ENCODE measurements around the gene PRR7. TPM values are rescaled to one million over a fixed set of nuclear protein-coding genes. Genes with fewer than 3 reads are reported as not detected.

The PRR7 gene
- total and polyA plus RNA-seq, 2 of the 13 experiments (the other 11 are each of a cell fraction or from before 2014, with no cell fraction given): 4.8 to 5.0 TPM

DNA sequence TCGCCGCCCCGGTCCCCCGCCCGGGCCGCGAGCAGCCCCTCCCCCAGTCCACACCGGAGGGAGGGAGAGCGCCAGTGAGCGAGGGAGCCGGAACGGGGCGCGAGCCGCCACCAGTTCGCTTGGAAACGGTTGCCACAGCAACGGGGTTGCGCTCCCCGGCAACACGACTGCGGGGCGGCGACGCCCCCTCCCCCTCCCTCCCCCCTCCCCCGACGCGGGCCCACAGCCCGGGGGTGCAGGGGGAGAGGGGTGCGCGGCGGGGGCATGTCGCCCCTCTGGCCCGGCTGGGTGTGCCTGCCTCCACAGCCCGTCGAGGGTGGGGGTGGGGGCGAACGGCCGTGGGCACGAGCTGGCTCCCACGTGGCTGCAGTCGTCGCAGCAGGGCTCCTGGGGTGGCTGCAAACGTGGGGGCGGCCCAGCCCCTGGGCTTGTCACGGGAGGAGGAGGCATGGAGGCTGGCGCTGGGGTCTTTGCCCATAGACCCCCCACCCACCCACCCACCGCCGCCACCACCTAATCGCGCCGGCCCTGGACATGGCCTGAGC lies 524 bp downstream of the PRR7 start (continued):
- no peak for TF ChIP-seq ZNF350 (CRISPR knock-in tag; IDR thresholded peaks at IDR 0.05; ENCODE audit: borderline replicate concordance, low read depth)
- TF ChIP-seq, protein P1, sequence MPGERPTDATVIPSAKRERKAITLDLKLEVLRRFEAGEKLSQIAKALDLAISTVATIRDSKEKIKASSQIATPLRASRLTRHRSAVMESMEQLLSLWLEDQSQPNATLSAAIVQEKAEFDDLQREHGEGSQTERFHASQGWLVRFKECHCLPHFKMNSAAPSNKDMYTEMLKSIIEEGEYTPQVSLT (CRISPR knock-in tag; IDR thresholded peaks at IDR 0.05; ENCODE audit: borderline replicate concordance, low read depth): no peak
- TF ChIP-seq NRL (CRISPR knock-in tag; IDR thresholded peaks at IDR 0.05; ENCODE audit: borderline replicate concordance): no peak
- TF ChIP-seq, protein P2, sequence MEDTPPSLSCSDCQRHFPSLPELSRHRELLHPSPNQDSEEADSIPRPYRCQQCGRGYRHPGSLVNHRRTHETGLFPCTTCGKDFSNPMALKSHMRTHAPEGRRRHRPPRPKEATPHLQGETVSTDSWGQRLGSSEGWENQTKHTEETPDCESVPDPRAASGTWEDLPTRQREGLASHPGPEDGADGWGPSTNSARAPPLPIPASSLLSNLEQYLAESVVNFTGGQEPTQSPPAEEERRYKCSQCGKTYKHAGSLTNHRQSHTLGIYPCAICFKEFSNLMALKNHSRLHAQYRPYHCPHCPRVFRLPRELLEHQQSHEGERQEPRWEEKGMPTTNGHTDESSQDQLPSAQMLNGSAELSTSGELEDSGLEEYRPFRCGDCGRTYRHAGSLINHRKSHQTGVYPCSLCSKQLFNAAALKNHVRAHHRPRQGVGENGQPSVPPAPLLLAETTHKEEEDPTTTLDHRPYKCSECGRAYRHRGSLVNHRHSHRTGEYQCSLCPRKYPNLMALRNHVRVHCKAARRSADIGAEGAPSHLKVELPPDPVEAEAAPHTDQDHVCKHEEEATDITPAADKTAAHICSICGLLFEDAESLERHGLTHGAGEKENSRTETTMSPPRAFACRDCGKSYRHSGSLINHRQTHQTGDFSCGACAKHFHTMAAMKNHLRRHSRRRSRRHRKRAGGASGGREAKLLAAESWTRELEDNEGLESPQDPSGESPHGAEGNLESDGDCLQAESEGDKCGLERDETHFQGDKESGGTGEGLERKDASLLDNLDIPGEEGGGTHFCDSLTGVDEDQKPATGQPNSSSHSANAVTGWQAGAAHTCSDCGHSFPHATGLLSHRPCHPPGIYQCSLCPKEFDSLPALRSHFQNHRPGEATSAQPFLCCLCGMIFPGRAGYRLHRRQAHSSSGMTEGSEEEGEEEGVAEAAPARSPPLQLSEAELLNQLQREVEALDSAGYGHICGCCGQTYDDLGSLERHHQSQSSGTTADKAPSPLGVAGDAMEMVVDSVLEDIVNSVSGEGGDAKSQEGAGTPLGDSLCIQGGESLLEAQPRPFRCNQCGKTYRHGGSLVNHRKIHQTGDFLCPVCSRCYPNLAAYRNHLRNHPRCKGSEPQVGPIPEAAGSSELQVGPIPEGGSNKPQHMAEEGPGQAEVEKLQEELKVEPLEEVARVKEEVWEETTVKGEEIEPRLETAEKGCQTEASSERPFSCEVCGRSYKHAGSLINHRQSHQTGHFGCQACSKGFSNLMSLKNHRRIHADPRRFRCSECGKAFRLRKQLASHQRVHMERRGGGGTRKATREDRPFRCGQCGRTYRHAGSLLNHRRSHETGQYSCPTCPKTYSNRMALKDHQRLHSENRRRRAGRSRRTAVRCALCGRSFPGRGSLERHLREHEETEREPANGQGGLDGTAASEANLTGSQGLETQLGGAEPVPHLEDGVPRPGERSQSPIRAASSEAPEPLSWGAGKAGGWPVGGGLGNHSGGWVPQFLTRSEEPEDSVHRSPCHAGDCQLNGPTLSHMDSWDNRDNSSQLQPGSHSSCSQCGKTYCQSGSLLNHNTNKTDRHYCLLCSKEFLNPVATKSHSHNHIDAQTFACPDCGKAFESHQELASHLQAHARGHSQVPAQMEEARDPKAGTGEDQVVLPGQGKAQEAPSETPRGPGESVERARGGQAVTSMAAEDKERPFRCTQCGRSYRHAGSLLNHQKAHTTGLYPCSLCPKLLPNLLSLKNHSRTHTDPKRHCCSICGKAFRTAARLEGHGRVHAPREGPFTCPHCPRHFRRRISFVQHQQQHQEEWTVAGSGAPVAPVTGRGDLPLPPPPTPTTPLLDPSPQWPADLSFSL (CRISPR knock-in tag; IDR thresholded peaks at IDR 0.05): no peak
- TF ChIP-seq SMAD1 (CRISPR knock-in tag; IDR thresholded peaks at IDR 0.05; ENCODE audit: borderline replicate concordance, low read depth): no peak
- TF ChIP-seq SRF (IDR thresholded peaks at IDR 0.05; ENCODE audit: low read depth, low read length): no peak
- no peak for TF ChIP-seq NPAS2 (CRISPR knock-in tag; IDR thresholded peaks at IDR 0.05; ENCODE audit: borderline replicate concordance)
- TF ChIP-seq KDM5B (CRISPR knock-in tag; IDR thresholded peaks at IDR 0.05; ENCODE audit: borderline replicate concordance): no peak
- TF ChIP-seq GFI1 (CRISPR knock-in tag; IDR thresholded peaks at IDR 0.05; ENCODE audit: borderline replicate concordance): no peak
- TF ChIP-seq JUN (CRISPR knock-in tag; IDR thresholded peaks at IDR 0.05): no peak
- no peak for TF ChIP-seq POLR2AphosphoS5 (IDR thresholded peaks at IDR 0.05; ENCODE audit: low read depth, low read length)
- no peak for TF ChIP-seq THAP11 (CRISPR knock-in tag; IDR thresholded peaks at IDR 0.05)
- TF ChIP-seq, protein P3, sequence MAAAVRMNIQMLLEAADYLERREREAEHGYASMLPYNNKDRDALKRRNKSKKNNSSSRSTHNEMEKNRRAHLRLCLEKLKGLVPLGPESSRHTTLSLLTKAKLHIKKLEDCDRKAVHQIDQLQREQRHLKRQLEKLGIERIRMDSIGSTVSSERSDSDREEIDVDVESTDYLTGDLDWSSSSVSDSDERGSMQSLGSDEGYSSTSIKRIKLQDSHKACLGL (CRISPR knock-in tag; IDR thresholded peaks at IDR 0.05): no peak
- no peak for TF ChIP-seq STAT5B (CRISPR knock-in tag; IDR thresholded peaks at IDR 0.05)
- TF ChIP-seq BHLHE40 (IDR thresholded peaks at IDR 0.05; ENCODE audit: low read length): no peak
- TF ChIP-seq, protein P4, sequence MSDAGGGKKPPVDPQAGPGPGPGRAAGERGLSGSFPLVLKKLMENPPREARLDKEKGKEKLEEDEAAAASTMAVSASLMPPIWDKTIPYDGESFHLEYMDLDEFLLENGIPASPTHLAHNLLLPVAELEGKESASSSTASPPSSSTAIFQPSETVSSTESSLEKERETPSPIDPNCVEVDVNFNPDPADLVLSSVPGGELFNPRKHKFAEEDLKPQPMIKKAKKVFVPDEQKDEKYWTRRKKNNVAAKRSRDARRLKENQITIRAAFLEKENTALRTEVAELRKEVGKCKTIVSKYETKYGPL (CRISPR knock-in tag; IDR thresholded peaks at IDR 0.05): no peak
- peak; percentile 6 for TF ChIP-seq SRSF1 (optimal IDR thresholded peaks at IDR 0.05; ENCODE audit: low read depth, low read length)
- TF ChIP-seq ZMAT3 (CRISPR knock-in tag; conservative IDR thresholded peaks at IDR 0.05): no peak
- TF ChIP-seq ZNF547 (CRISPR knock-in tag; IDR thresholded peaks at IDR 0.05): no peak; the same call in 1 of the 2 replicates

Data from HepG2 (cell line).